GM12892 (cell line): ENCODE measurements around the gene SLC24A3.

ENCODE experiments used
- DNase-seq: peaks from one replicate; pipeline ENCODE4 v3.0.0; 2011; ENCODE audit not compliant: insufficient read length
- FAIRE-seq: peaks from 2 replicates; lab custom pipeline; 2011; peaks lifted over from hg19 to GRCh38; lab: Jason Lieb, UNC
- POLR2A ChIP-seq: IDR thresholded peaks from 2 replicates; pipeline ENCODE4 v1.6.1; 2011; ENCODE audit warnings: low read depth, low read length, control low read depth
- POLR2AphosphoS5 ChIP-seq: IDR thresholded peaks from 2 replicates; pipeline ENCODE4 v1.6.1; 2011; ENCODE audit warnings: low read depth, low read length, control low read depth
- TAF1 ChIP-seq: IDR thresholded peaks from 2 replicates; pipeline ENCODE4 v1.6.1; 2011; ENCODE audit warnings: low read depth, mild to moderate bottlenecking, control low read depth, low read length, borderline replicate concordance

The SLC24A3 gene

DNA sequence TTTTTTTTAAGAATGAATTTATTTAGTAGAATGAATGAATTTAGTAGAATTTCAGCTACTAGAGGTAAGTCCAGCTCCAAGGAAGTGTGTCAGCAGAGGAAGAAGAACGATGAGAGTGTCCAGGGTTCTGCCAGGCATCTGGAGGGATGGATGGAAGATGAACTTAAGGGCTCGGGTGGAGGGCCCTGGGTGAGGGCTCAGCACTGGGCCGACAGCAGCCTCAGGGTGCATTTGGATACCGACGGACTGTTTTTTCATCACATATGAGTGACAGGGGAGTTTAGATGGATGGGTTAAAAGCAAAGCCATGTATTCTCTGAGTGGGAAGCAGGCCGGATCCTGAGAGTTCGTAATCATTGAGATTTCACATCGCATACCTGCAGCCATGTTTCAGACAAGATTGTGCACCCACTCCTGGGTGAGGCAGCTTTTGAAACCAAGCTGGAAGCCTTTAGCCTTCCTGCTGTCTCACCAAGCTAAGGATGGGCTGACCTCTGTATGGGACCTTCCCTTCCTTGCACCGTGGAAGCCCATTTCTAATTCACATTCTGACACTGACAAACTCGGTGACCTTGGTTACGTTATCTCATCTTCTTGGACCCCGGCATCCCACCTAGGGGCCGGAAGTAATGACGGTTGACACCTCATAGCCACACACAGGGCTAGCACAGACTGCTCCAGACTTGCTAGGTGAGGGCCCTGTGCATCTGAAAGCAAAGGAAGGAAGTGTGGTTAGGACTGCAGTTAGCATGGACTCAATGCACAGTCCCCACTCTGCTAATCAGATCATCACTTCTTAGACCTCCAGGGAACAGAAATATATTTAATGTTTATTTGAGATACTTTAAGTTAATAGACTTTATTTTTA is 228.5 kb downstream of the SLC24A3 start:
- peak; percentile 14 for FAIRE-seq
- no peak for TF ChIP-seq POLR2A
- no peak for DNase-seq

DNA sequence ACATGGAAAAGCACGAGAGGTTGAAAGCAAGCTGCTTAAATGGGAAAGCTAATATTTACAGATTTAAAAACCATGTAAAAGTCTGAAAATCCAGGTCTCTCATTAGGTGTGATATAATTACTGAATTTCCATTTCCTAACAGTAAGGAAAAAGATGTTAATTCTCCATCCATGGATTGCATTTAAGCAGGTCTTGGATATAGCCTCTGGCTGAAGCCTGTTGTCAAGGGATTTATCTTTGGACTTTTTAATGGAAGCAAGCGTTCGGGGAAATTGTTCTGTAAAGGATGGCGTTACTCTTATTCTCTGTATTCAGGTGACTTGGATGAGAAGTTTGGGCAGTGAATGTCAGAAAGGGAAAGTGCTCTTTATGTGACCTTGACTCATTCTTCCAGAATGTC is 233.8 kb downstream of the SLC24A3 start:
- FAIRE-seq (no peak), DNase-seq (no peak)
- TF ChIP-seq POLR2A (no peak), POLR2AphosphoS5 (no peak), TAF1 (no peak)

DNA sequence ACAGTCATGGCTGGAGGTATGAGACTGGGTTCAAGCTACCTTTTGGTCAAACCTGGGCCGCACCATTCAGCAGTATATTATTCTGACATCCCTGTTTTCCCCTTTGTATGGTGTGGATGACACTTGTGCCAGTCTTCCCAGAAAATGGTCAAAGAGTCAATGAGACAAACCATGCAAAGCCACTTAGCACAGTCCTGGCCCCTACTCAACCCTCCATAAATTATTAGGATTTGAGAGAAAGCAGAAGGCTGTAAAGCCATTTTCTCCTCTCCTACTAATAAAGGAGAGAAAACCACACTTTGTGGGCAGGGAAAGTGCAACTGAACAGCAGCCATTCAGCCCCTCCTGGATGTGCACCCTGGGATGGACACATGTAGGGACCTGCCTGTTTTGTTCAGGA is 236.2 kb downstream of the SLC24A3 start:
- FAIRE-seq (no peak), DNase-seq (no peak)
- no peak for TF ChIP-seq TAF1
- TF ChIP-seq POLR2AphosphoS5, result no peak
- TF ChIP-seq POLR2A, result no peak

DNA sequence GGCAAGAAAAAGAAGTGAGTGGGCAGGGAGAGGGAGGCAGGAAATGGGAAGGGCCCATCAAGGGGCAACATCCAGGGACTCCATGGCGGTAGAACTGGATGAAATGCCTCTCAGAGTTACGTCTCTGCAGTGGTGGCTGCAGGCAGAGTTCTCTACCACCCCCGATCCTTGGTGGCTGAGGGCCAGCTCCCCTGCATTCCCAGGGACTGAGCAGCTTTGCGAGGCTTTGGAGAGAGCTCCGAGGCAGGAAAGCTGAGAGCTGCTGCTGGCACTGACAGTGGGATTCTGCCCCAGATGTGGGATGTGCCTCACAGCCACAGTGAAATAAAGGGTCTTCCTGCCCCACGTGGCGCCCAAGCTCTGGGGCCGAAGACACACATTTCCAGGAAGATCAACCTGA is 236.6 kb downstream of the SLC24A3 start:
- no peak for DNase-seq
- FAIRE-seq, result no peak
- no peak for TF ChIP-seq TAF1
- no peak for TF ChIP-seq POLR2A
- TF ChIP-seq POLR2AphosphoS5, result no peak

DNA sequence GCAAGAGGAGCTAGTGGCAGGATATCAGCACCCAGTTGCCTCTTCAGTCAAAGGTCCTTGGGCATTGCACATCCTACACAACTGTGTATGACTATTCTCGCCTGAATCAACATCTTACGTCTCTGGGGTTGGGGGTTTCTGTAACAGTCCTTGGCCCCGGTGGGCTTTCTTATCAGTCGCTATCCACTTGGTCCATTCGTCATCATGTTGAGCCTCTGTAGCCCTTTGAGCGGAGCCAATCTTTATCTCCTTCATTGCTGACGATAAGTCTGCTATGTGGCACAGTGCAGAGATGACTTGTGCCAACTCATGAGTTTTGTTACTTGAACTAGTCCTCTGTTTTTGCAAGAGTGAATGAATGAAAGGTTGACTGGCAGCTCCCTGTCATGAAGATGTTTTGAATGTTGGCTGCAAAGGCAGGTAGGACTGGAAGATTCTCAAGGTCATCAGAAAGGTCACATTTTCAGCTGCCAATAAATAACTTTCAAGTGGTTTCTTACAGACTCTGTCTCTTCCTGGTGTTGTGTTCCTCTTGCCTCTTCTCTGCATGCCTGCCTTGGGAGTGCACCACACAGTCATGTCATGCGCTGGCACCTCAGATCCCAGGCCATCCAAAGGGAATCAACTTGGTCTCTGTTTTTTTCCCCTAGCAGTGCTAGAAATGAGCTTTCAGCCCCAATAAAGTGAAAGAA is 238.9 kb downstream of the SLC24A3 start:
- TF ChIP-seq TAF1 (no peak), POLR2AphosphoS5 (no peak), POLR2A (no peak)
- no peak for FAIRE-seq
- DNase-seq, result no peak

DNA sequence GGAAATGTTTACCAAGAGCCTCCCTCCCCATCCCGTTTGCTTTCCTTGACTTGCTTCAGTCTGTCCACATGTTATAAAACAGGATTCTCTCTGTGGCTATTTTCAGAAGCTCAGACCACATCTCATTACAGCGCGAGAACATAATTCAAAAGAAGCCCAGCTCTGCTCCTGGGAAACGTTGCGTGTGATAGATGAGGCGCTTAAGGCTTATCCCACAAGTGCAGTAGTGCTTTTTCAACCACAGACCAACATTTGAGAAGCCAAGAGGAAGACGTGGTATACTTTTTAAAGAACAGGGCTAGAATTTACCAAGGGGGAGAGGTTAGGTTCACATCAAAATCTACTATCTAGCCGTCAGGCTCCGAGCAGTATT is 239.5 kb downstream of the SLC24A3 start:
- no peak for FAIRE-seq
- no peak for TF ChIP-seq POLR2AphosphoS5
- TF ChIP-seq POLR2A, result no peak
- no peak for TF ChIP-seq TAF1
- DNase-seq, result no peak

DNA sequence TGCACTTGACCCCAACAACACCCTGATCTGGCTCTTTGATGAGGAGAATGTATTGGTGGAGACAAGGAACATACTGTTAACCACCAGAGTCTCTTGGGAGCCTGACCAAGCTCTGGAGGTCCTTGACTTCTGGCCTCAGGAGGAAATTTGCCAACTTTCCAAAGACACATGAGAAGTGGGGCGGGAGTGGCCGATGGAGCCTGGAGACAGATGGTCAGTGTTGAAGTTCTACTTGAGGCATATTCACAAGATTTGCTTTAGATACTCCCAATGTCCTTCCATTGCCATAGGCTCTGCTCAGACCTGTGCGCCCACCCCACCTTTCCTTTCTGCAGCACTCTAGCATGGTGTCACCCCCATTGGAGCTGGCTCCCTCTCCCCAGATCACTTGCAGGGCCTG is 241.0 kb downstream of the SLC24A3 start:
- FAIRE-seq, result no peak
- DNase-seq, result no peak
- no peak for TF ChIP-seq POLR2A
- no peak for TF ChIP-seq TAF1
- no peak for TF ChIP-seq POLR2AphosphoS5

DNA sequence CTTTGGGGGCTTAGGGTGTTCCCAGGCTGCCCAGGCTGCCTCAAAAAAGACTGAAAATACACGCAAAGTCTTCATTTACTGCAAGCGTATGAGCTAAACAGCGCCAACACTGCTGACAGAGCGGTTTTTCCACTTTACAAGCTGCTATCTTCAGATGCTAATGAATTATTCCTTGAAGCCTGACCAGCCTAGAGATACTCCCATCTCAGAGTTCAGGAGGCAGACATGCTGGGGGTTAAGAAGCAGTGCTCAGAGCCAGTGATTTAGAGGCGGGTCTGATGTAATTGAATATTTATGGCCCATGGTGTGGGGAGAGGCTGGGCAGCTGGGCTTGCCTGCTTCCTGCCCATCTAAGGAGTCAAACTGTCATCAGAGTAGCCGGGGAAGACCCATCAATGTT is 241.4 kb downstream of the SLC24A3 start:
- DNase-seq (no peak), FAIRE-seq (no peak)
- TF ChIP-seq POLR2A (no peak), TAF1 (no peak), POLR2AphosphoS5 (no peak)

DNA sequence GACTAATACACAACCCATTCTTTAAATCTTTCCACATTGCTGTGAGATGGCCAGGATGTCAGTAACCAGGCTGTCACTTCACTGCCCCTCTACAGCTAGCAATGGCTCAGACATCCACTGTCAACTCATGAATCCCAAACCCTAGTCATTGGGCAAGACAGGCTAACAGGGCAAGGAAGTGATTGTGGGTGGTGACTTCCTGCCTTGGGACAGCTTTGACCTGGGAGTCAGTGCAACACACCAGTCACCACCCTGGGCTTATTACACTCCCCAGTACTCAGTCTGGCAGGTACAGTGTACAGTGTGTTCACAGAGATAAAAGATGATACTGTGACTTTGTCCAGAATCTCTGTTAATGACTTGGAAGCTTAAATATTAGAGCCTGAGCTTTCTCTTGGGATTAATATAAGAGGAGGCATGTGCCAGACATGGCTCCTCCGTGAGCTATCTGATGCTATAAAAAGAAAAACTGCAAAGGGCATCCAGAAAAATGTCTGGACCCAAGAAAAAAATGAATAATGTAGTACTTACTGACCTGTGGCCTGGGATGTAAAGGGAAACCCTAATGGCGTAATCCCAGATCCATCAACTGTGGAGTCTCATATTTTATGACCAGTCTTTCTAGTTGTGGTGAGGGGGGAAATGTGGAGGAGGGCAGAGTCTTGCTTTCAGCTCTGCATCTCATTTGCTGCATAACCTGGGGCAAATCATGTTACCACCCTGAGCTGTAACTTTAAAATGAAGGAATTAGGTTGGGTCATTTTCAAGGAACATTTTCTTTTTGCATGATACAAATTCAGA is 244.4 kb downstream of the SLC24A3 start:
- DNase-seq (no peak), FAIRE-seq (no peak)
- no peak for TF ChIP-seq TAF1
- TF ChIP-seq POLR2A, result no peak
- no peak for TF ChIP-seq POLR2AphosphoS5

DNA sequence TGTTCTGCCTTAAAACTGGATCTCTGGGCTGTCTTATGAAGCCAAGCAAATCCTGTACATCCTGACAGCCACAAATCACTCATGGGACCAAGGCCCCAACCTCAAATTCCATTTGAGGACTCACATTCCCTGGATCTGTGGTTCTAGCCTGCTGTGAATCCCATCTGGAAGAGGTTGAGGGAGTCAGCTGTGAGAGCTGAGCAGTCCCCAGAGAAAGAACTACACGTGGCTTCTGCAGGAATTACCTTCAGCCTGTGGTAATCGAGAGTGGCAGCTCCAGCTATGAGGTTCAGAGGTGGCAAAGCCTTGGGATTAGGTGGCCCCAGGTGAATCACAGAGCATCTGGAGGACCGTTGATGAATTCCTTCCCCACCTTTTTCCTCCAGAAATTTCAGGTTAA is 245.2 kb downstream of the SLC24A3 start:
- no peak for TF ChIP-seq POLR2AphosphoS5
- no peak for FAIRE-seq
- DNase-seq, result no peak

DNA sequence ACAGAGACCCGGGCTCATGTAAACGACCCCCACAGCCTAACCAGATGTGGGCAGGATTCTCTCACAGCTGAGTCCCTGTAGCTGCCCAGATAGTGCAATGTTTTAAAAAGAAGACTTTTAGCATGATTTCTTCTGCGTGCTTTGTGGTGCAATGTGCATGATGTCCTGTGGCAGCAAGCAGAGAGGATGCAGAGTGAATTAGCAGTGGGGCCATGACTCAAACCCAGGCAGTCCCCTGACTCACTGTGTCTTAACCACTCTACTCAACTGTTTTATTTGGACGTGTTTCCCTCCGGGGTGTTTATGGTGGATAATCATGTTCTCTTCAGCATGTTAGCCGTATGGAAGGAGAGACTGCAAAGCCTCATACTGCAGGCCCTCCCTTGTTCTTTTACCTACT is 247.9 kb downstream of the SLC24A3 start:
- no peak for FAIRE-seq
- no peak for DNase-seq
- TF ChIP-seq POLR2A (no peak), POLR2AphosphoS5 (no peak), TAF1 (no peak)
